SU-DHL-6 (cell line): ENCODE measurements around the gene ORC3.

Experiments
- H2AFZ ChIP-seq: fragments of 200-600 bp; sonication (generic); 2 replicates; pipeline ENCODE4 v1.6.1; 2014; ENCODE audit warnings: low read depth, mild to moderate bottlenecking, moderate library complexity, mixed read lengths, antibody characterized with exemption, low read length; ENCODE audit not compliant: severe bottlenecking
- H3F3A ChIP-seq: fragments of 200-600 bp; shearing (Covaris generic); 2 replicates; pipeline ENCODE4 v1.6.0; 2016; ENCODE audit warnings: antibody characterized with exemption, mild to moderate bottlenecking; ENCODE audit not compliant: insufficient read depth
- H3K27ac ChIP-seq: fragments of 200-600 bp; sonication (generic); 2 replicates; pipeline ENCODE4 v1.5.1; 2016; ENCODE audit warnings: low read depth, mild to moderate bottlenecking, low read length, moderate library complexity, mixed read lengths
- H3K27me3 ChIP-seq: fragments of 200-600 bp; sonication (generic), shearing (Covaris generic); 2 replicates; pipeline ENCODE4 v1.6.0; 2014; ENCODE audit warnings: mild to moderate bottlenecking, low read length
- H3K36me3 ChIP-seq: fragments of 200-600 bp; sonication (generic); 2 replicates; pipeline ENCODE4 v1.6.1; 2014; ENCODE audit warnings: mild to moderate bottlenecking, low read length, mixed read lengths
- H3K4me2 ChIP-seq: fragments of 300-600, 200-600 bp; shearing (Covaris generic), sonication (generic); 2 replicates; pipeline ENCODE4 v1.6.0; 2014; ENCODE audit warnings: low read length, low read depth, mild to moderate bottlenecking; ENCODE audit not compliant: poor library complexity, severe bottlenecking
- H3K4me3 ChIP-seq: fragments of 200-600 bp; sonication (generic); 2 replicates; pipeline ENCODE4 v1.5.1; 2014; ENCODE audit warnings: antibody characterized with exemption, low read length, mild to moderate bottlenecking, mixed read lengths; ENCODE audit not compliant: insufficient read depth, poor library complexity, severe bottlenecking
- H3K79me2 ChIP-seq: fragments of 200-600 bp; sonication (generic); 2 replicates; pipeline ENCODE4 v1.6.1; 2014; ENCODE audit warnings: mild to moderate bottlenecking, low read length, moderate library complexity; ENCODE audit not compliant: insufficient read depth
- H3K9ac ChIP-seq: fragments of 200-600 bp; sonication (generic); 2 replicates; pipeline ENCODE4 v1.7.0; 2014; ENCODE audit warnings: mild to moderate bottlenecking, low read length
- H3K9me2 ChIP-seq: fragments of 200-600 bp; sonication (generic); replicated peaks from 2 replicates; pipeline ENCODE4 v1.6.1; 2014; ENCODE audit warnings: low read length; ENCODE audit not compliant: insufficient read depth
- H3K9me3 ChIP-seq: fragments of 200-600 bp; sonication (generic); 2 replicates; pipeline ENCODE4 v1.6.1; 2014; ENCODE audit warnings: low read length, mixed read lengths; ENCODE audit not compliant: insufficient read depth
- H4K20me1 ChIP-seq: fragments of 200-600 bp; sonication (generic); 2 replicates; pipeline ENCODE4 v1.6.1; 2014; ENCODE audit warnings: low read depth, mild to moderate bottlenecking, antibody characterized with exemption, low read length, moderate library complexity, mixed read lengths
- CTCF ChIP-seq: fragments of 200-600 bp; sonication (generic); IDR thresholded peaks from one replicate; pipeline ENCODE4 v1.5.1; 2017; ENCODE audit warnings: antibody characterized with exemption, mild to moderate bottlenecking, low read length, moderate library complexity; ENCODE audit not compliant: insufficient read depth, poor library complexity, severe bottlenecking
- EZH2phosphoT487 ChIP-seq: fragments of 200-600 bp; sonication (generic), shearing (Covaris generic); conservative IDR thresholded peaks from 2 replicates; pipeline ENCODE4 v1.6.1; 2018; ENCODE audit warnings: mild to moderate bottlenecking, antibody characterized with exemption, low read length, moderate library complexity, mixed read lengths

The ORC3 gene

DNA sequence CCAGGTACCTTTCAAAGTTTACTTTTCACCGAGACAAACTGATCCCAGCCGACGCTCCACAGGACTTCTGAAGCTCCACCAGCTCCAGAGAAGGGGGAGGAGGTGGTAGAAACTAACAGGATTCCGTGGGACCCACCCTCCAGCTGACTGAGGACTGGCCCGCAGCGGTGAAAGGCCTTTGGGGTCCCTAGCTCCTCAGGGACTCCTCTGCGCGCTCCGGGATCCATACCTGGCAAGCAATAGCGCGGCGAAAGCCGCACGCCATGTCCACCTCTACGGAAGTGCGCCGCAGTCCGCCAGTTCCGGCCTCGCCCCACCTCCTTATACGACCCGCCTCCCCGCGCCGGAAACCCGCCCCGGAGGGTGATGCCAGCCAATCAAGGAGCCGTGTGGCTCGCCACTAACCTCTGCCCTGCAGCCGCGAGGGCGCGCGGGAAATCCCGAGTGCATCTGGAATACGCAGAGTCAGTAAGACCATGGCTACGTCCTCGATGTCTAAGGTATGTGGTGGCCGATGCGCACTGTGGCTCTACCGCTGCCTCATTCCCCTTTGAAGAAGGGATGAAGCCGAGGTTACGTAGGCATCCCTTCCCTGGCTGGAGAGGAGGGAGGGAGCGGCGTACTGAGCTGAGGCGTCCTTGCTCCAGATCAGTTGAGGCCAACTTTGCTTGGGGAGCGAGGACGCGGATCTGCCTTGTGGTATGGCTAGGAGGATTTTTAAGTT, at the start of gene ORC3, which contains the start of gene RARS2:
ORC3 (plus strand) TSS at position 443 of the 724 bp plus-strand sequence; CDS start at position 477, 34 bp downstream.
RARS2 (minus strand) TSS at position 295 of the 724 bp plus-strand sequence; CDS start at position 265, 30 bp downstream.
- Histone ChIP-seq H3K4me3 (peak within 1 kb of the TSS; percentile 95), H3K9me3 (no peaks in the 10 kb centered on the region), H3K36me3 (no peaks in the 10 kb centered on the region), H3K27me3 (no peaks in the 10 kb centered on the region), H3K27ac (peak within 1 kb of the TSS; percentile 33), H4K20me1 (no peaks in the 10 kb centered on the region), H3K9me2 (no peaks in the 10 kb centered on the region), H3F3A (no peaks in the 10 kb centered on the region; the same call in 1 of the 2 replicates), H3K4me2 (peak within 1 kb of the TSS; percentile 82), H3K9ac (peak within 1 kb of the TSS; percentile 86), H2AFZ (peak within 1 kb of the TSS; percentile 75), H3K79me2 (peaks cover 81% of the 10 kb centered on the region)
- TF ChIP-seq EZH2phosphoT487 (no peak), CTCF (no peak)

- no peak for TF ChIP-seq CTCF
- TF ChIP-seq EZH2phosphoT487 = no peak
- H3K79me2 ChIP-seq = no peaks in the 10 kb centered on the region
- no peaks in the 10 kb centered on the region for H3K9me2 ChIP-seq
- H3K27me3 ChIP-seq = no peaks in the 10 kb centered on the region
- no peaks in the 10 kb centered on the region for H4K20me1 ChIP-seq
- H3K4me2 ChIP-seq = no peak overlapping the region
- no peak overlapping the region for H3K9ac ChIP-seq
- no peak overlapping the region for H3K27ac ChIP-seq
- peaks cover 31% of the 10 kb centered on the region for H3K36me3 ChIP-seq
- H2AFZ ChIP-seq = no peak overlapping the region
- H3K9me3 ChIP-seq = peaks cover 5% of the 10 kb centered on the region; the same call in 1 of the 2 replicates
- H3K4me3 ChIP-seq = no peak overlapping the region
- 0 out of 2 replicates have a peak, but pooled peaks cover 2% of the 10 kb centered on the region for H3F3A ChIP-seq
These were observed 49.4 kb upstream of the ORC3 start for GRCh38 chr6:87540539-87540938.

DNA sequence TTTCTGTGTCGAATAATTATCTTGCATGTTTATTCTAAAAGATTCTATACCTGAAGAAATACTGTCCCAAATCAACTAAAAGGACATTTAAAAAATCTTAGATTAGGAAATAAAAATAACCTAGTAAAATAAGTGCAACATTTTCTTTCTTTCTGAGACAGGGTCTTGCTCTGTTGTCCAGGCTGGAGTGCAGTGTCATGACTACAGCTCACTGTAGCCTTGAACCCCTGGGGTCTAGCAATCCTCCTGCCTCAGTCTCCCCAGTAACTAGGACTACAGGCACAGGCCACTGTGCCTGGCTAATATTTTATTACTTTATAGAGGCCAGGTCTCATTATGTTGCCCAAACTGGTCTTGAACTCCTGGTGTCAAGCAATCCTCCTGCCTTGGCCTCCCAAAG, 48.9 kb upstream of the ORC3 start:
- Histone ChIP-seq H2AFZ (no peak overlapping the region), H3K9me3 (peaks cover 5% of the 10 kb centered on the region; the same call in 1 of the 2 replicates), H3K9me2 (no peaks in the 10 kb centered on the region), H3K79me2 (no peaks in the 10 kb centered on the region), H3K36me3 (peaks cover 31% of the 10 kb centered on the region), H3K27ac (no peak overlapping the region), H3K27me3 (no peaks in the 10 kb centered on the region), H3K4me3 (no peak overlapping the region), H3K4me2 (no peak overlapping the region), H3F3A (0 out of 2 replicates have a peak, but pooled peaks cover 2% of the 10 kb centered on the region), H3K9ac (no peak overlapping the region), H4K20me1 (no peaks in the 10 kb centered on the region)
- TF ChIP-seq EZH2phosphoT487 = no peak
- no peak for TF ChIP-seq CTCF
